Measurements from ENCODE around the gene DNAH2. TPM values are rescaled to one million over a fixed set of nuclear protein-coding genes. Genes with fewer than 3 reads are reported as not detected.

Gene DNAH2
- polyA plus RNA-seq, 1 of the 3 experiments (the other 2 are of a cell fraction), result 0.13 TPM

GRCh38 chr17:7754656-7755055 lies 37.1 kb downstream of the DNAH2 start (continued):
- TF ChIP-seq MXI1 (IDR thresholded peaks at IDR 0.05; ENCODE audit: low read depth, low read length) (no peak), EZH2phosphoT487 (IDR thresholded peaks at IDR 0.05; ENCODE audit: borderline replicate concordance, low read depth) (no peak)

GRCh38 chr17:7755095-7755890 lies 37.7 kb downstream of the DNAH2 start:
- Histone ChIP-seq H3K4me2 (no peak overlapping the region), H4K20me1 (ENCODE audit: insufficient read depth) (no peaks in the 10 kb centered on the region), H3K36me3 (replicated peaks in 1 of 2; ENCODE audit: control insufficient read depth in 1 of 2, insufficient read depth in 2 of 2, low read length in 1 of 2) (no peaks in the 10 kb centered on the region), H3F3A (replicated peaks; ENCODE audit: insufficient read depth) (peaks cover 11% of the 10 kb centered on the region), H3K4me3 (ENCODE audit: low read depth in 2 of 2, low read length in 1 of 2) (no peak overlapping the region), H3K4me1 (ENCODE audit: control insufficient read depth in 1 of 2, insufficient read depth in 2 of 2, low read depth in 1 of 2, low read length in 1 of 2) (no peaks in the 10 kb centered on the region), H2AFZ (ENCODE audit: low read depth) (no peak overlapping the region), H3K9me2 (no peaks in the 10 kb centered on the region), H3K27me3 (ENCODE audit: insufficient read depth) (no peaks in the 10 kb centered on the region), H3K27ac (ENCODE audit: low read depth in 2 of 2, low read length in 1 of 2) (no peak overlapping the region), H3K9ac (no peak overlapping the region), H3K79me2 (ENCODE audit: insufficient read depth) (no peaks in the 10 kb centered on the region), H3K9me3 (no peaks in the 10 kb centered on the region)
- 63% methylated on average over 9 of the region's 9 CpGs for WGBS (ENCODE audit: low lambda C conversion rate)
- POLR2A ChIA-PET, result no interaction called here
- TF ChIP-seq RXRA (IDR thresholded peaks at IDR 0.05; ENCODE audit: borderline replicate concordance, low read depth) (no peak), EZH2phosphoT487 (IDR thresholded peaks at IDR 0.05; ENCODE audit: borderline replicate concordance, low read depth) (no peak), MEF2A (IDR thresholded peaks at IDR 0.05; ENCODE audit: borderline replicate concordance, low read depth) (no peak), FOXJ3 (CRISPR knock-in tag; IDR thresholded peaks at IDR 0.05) (no peak), IRF3 (IDR thresholded peaks at IDR 0.05; ENCODE audit: low read depth, low read length) (no peak), CHD2 (IDR thresholded peaks at IDR 0.05; ENCODE audit: low read length, partially characterized antibody) (no peak), TEAD4 (IDR thresholded peaks at IDR 0.05; ENCODE audit: borderline replicate concordance, insufficient read depth) (no peak), TAF1 (IDR thresholded peaks at IDR 0.05; ENCODE audit: borderline replicate concordance, low read depth, low read length) (no peak)
- CTCF ChIA-PET, result interaction anchor here (0.6 to 3.9 kb wide), 3 partner anchors 9 to 52 kb away, joined by 3 to 17 read pairs (median 3); no protein-coding TSS in a partner anchor
- no peak for DNase-seq

GRCh38 chr17:7756968-7757367 lies 39.4 kb downstream of the DNAH2 start:
- H3K79me2 ChIP-seq (ENCODE audit: insufficient read depth), result no peaks in the 10 kb centered on the region
- no peak overlapping the region for H3K9ac ChIP-seq
- H4K20me1 ChIP-seq (ENCODE audit: insufficient read depth), result no peaks in the 10 kb centered on the region
- POLR2A ChIA-PET, result no interaction called here
- no peak for DNase-seq
- no peaks in the 10 kb centered on the region for H3F3A ChIP-seq (replicated peaks; ENCODE audit: insufficient read depth)
- no peak overlapping the region for H3K27ac ChIP-seq (ENCODE audit: low read depth in 2 of 2, low read length in 1 of 2)
- no peaks in the 10 kb centered on the region for H3K9me2 ChIP-seq
- no peak overlapping the region for H3K4me3 ChIP-seq (ENCODE audit: low read depth in 2 of 2, low read length in 1 of 2)
- no peak overlapping the region for H2AFZ ChIP-seq (ENCODE audit: low read depth)
- no peaks in the 10 kb centered on the region for H3K9me3 ChIP-seq
- no peaks in the 10 kb centered on the region for H3K36me3 ChIP-seq (replicated peaks in 1 of 2; ENCODE audit: control insufficient read depth in 1 of 2, insufficient read depth in 2 of 2, low read length in 1 of 2)
- H3K4me1 ChIP-seq (ENCODE audit: control insufficient read depth in 1 of 2, insufficient read depth in 2 of 2, low read depth in 1 of 2, low read length in 1 of 2), result no peaks in the 10 kb centered on the region
- TF ChIP-seq TEAD4 (IDR thresholded peaks at IDR 0.05; ENCODE audit: borderline replicate concordance, insufficient read depth) (no peak), TCF12 (IDR thresholded peaks at IDR 0.05) (no peak), MXI1 (IDR thresholded peaks at IDR 0.05; ENCODE audit: low read depth, low read length) (no peak), ZBTB33 (IDR thresholded peaks at IDR 0.05; ENCODE audit: borderline replicate concordance, low read depth) (no peak), REST (IDR thresholded peaks at IDR 0.05; ENCODE audit: low read depth, low read length) (no peak), YY1 (IDR thresholded peaks at IDR 0.05; ENCODE audit: low read depth) (no peak), CTCF (IDR thresholded peaks at IDR 0.05) (no peak), FOSL2 (IDR thresholded peaks at IDR 0.05; ENCODE audit: borderline replicate concordance, low read depth) (no peak)
- CTCF ChIA-PET, result interaction anchor here (0.8 to 1.5 kb wide), 3 partner anchors 9 to 284 kb away, joined by 3 read pairs; no protein-coding TSS in a partner anchor
- 92% methylated on average over 14 of the region's 14 CpGs for WGBS (ENCODE audit: low lambda C conversion rate)
- H3K4me2 ChIP-seq, result no peak overlapping the region
- no peaks in the 10 kb centered on the region for H3K27me3 ChIP-seq (ENCODE audit: insufficient read depth)

Data from SK-N-SH (cell line).